A549 (cell line): Measurements from ENCODE around the gene PTP4A2.

ENCODE experiments used
- CHD2 ChIP-seq: fragments of 150-350 bp; IDR thresholded peaks from 2 replicates; pipeline ENCODE4 v1.6.1; 2014; ENCODE audit warnings: low read length; ENCODE audit not compliant: partially characterized antibody
- FOSL2 ChIP-seq, 2 experiments: fragments of 450-650 bp in 1 of 2; fragments of >200 bp in 1 of 2; sonication (Bioruptor Twin) in 1 of 2; formaldehyde crosslinking; IDR thresholded peaks; 2 replicates each; pipeline versions ENCODE4 v1.5.0 to v1.6.1; 2016 to 2020; ENCODE audit warnings: mild to moderate bottlenecking in 1 of 2, moderate library complexity in 1 of 2
- MAFK ChIP-seq: fragments of 450-650 bp; IDR thresholded peaks from 2 replicates; pipeline ENCODE4 v1.6.1; 2014; ENCODE audit not compliant: partially characterized antibody
- POLR2A ChIP-seq: IDR thresholded peaks from 2 replicates; pipeline ENCODE4 v1.6.1; 2012; ENCODE audit warnings: mild to moderate bottlenecking, low read length
- TF ChIP-seq, protein P1 (sequence below): fragments of >200 bp; sonication (Bioruptor Twin); formaldehyde crosslinking; IDR thresholded peaks from 3 replicates; pipeline ENCODE4 v1.5.1; 2016
- TF ChIP-seq, protein P2 (sequence below): fragments of 200-600 bp; sonication (generic); IDR thresholded peaks from 2 replicates; pipeline ENCODE4 v1.6.1; 2016; ENCODE audit warnings: antibody characterized with exemption, mild to moderate bottlenecking, moderate library complexity

DNA sequence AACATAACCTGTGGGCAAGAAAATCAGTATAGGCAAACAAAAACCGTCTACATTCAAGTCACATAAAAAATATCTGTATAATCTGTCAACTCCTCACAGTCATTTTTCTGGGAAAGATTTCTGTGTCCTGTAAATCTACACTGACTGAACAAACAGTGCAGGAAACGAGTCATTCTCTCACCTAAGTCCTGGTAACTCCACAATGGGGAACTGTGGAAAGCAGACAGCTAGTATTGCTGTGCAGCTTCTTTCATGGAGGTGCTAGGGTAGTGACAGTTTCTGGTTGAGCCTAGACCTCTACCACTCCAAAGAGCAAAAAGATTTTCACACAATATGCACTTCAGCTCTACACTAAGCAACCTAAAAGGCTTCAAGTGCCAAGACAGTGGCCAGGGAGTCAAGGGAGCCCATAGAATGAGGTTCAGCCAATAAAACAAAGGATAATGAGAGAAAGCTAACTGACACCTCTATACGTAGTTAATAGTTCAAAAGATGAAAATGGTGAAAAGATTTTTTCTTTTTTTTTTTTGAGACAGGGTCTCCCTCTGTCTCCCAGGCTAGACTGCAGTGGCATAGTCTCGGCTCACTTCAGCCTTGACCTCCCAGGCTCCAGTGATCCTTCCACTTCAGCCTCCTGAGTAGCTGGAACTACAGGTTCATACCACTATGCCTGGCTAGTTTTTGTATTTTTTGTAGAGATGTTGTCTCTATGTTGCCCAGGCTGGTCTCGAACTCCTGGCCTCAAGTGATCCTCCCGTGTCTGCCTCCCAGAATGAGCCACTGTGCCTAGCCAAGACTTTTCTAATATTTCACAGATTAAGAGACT is 5.5 kb downstream of the PTP4A2 start:
- TF ChIP-seq, protein P1, sequence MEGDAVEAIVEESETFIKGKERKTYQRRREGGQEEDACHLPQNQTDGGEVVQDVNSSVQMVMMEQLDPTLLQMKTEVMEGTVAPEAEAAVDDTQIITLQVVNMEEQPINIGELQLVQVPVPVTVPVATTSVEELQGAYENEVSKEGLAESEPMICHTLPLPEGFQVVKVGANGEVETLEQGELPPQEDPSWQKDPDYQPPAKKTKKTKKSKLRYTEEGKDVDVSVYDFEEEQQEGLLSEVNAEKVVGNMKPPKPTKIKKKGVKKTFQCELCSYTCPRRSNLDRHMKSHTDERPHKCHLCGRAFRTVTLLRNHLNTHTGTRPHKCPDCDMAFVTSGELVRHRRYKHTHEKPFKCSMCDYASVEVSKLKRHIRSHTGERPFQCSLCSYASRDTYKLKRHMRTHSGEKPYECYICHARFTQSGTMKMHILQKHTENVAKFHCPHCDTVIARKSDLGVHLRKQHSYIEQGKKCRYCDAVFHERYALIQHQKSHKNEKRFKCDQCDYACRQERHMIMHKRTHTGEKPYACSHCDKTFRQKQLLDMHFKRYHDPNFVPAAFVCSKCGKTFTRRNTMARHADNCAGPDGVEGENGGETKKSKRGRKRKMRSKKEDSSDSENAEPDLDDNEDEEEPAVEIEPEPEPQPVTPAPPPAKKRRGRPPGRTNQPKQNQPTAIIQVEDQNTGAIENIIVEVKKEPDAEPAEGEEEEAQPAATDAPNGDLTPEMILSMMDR: no peak
- TF ChIP-seq CHD2: no peak
- TF ChIP-seq FOSL2 (IDR thresholded peaks at IDR 0.05): no peak
- TF ChIP-seq FOSL2 (CRISPR knock-in tag; IDR thresholded peaks at IDR 0.05): no peak
- TF ChIP-seq POLR2A: no peak
- TF ChIP-seq, protein P2, sequence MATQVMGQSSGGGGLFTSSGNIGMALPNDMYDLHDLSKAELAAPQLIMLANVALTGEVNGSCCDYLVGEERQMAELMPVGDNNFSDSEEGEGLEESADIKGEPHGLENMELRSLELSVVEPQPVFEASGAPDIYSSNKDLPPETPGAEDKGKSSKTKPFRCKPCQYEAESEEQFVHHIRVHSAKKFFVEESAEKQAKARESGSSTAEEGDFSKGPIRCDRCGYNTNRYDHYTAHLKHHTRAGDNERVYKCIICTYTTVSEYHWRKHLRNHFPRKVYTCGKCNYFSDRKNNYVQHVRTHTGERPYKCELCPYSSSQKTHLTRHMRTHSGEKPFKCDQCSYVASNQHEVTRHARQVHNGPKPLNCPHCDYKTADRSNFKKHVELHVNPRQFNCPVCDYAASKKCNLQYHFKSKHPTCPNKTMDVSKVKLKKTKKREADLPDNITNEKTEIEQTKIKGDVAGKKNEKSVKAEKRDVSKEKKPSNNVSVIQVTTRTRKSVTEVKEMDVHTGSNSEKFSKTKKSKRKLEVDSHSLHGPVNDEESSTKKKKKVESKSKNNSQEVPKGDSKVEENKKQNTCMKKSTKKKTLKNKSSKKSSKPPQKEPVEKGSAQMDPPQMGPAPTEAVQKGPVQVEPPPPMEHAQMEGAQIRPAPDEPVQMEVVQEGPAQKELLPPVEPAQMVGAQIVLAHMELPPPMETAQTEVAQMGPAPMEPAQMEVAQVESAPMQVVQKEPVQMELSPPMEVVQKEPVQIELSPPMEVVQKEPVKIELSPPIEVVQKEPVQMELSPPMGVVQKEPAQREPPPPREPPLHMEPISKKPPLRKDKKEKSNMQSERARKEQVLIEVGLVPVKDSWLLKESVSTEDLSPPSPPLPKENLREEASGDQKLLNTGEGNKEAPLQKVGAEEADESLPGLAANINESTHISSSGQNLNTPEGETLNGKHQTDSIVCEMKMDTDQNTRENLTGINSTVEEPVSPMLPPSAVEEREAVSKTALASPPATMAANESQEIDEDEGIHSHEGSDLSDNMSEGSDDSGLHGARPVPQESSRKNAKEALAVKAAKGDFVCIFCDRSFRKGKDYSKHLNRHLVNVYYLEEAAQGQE: no peak
- no peak for TF ChIP-seq MAFK
